Measurements from ENCODE around the gene RBPMS2. TPM values are rescaled to one million over a fixed set of nuclear protein-coding genes. Genes with fewer than 3 reads are reported as not detected.

Gene RBPMS2
- total and polyA plus RNA-seq, 2 donors (not counting 3 experiments of a cell fraction or from before 2014, with no cell fraction given), result 2.3 to 7.8 TPM

- DNase-seq (ENCODE audit: low read depth, low spot score) (no peak), FAIRE-seq (no peak)
- H4K20me1 ChIP-seq (replicated peaks; ENCODE audit: control insufficient read depth, extremely low read depth, insufficient read depth, low read length), result no peaks in the 10 kb centered on the region
- H3K79me2 ChIP-seq (ENCODE audit: control insufficient read depth, insufficient read depth, low read length), result no peaks in the 10 kb centered on the region
- no peaks in the 10 kb centered on the region for H3K4me1 ChIP-seq (ENCODE audit: control insufficient read depth, extremely low read depth, insufficient read depth, low read length)
- H3K9me1 ChIP-seq (replicated peaks; ENCODE audit: control insufficient read depth, extremely low read depth, insufficient read depth, low read length), result no peaks in the 10 kb centered on the region
- H3K27me3 ChIP-seq (ENCODE audit: control insufficient read depth in 2 of 2, insufficient read depth in 2 of 2, low read length in 2 of 2), result peaks cover 0 to 6% of the 10 kb centered on the region in 2 experiments
- dilution Hi-C loops (cut with MboI; ENCODE audit: extremely low pct_ligation_motif_present, low sequenced_read_pairs), result no loop called here
- H3K9me3 ChIP-seq (replicated peaks; ENCODE audit: control insufficient read depth, insufficient read depth, low read length), result no peaks in the 10 kb centered on the region
- intact Hi-C loops (cut with micrococcal nuclease), result loop anchor here (1.0 kb wide), 3 partner anchors 79 to 124 kb away; no protein-coding TSS in a partner anchor
- H3K4me3 ChIP-seq (replicated peaks in 1 of 3; ENCODE audit: insufficient read depth in 1 of 3, low read depth in 1 of 3, low read length in 3 of 3), result no peak overlapping the region
- H2AFZ ChIP-seq (ENCODE audit: low read depth, low read length), result no peak overlapping the region
- TF ChIP-seq EZH2 (IDR thresholded peaks at IDR 0.05; ENCODE audit: borderline replicate concordance, low read depth, low read length, severe bottlenecking), result no peak
- no peak for TF ChIP-seq MYC (IDR thresholded peaks at IDR 0.05; ENCODE audit: low read depth, low read length)
- no peak for TF ChIP-seq POLR2AphosphoS5 (IDR thresholded peaks at IDR 0.05; ENCODE audit: insufficient read depth, low read depth, low read length)
- TF ChIP-seq JUN (IDR thresholded peaks at IDR 0.05; ENCODE audit: borderline replicate concordance, insufficient read depth, insufficient read length, low read depth), result no peak
- H3K27ac ChIP-seq (ENCODE audit: insufficient read depth, low read depth, low read length), result no peak overlapping the region
- no peaks in the 10 kb centered on the region for H3K36me3 ChIP-seq (ENCODE audit: control insufficient read depth in 2 of 2, extremely low read depth in 1 of 2, insufficient read depth in 2 of 2, low read length in 2 of 2)
- H3K4me2 ChIP-seq (ENCODE audit: insufficient read depth, low read length), result no peak overlapping the region
- no peak overlapping the region for H3K9ac ChIP-seq (replicated peaks; ENCODE audit: extremely low read depth, insufficient read depth, low read length)
- ChIA-PET POLR2A (interaction anchor here (0.6 kb wide), 1 partner anchor 135 kb away, joined by 4 read pairs; no protein-coding TSS in a partner anchor), CTCF (interaction anchor here (0.7 to 6.9 kb wide), 33 partner anchors 9 to 510 kb away, joined by 3 to 222 read pairs (median 5); partner anchors contain the start of genes ANKDD1A and PIF1)
- no TSS peak for BruUV-seq (replicated peaks)
These were observed 35.3 kb upstream of the RBPMS2 start for GRCh38 chr15:64810497-64811326.

All from endothelial cell of umbilical vein (primary cell).